Keratinocyte (primary cell): ENCODE results near the gene SENP5. TPM values are rescaled to one million over a fixed set of nuclear protein-coding genes. Genes with fewer than 3 reads are reported as not detected.

ENCODE experiments used
- DNase-seq: peaks from one replicate; pipeline ENCODE4 v3.0.0-alpha.2; 2011; ENCODE audit warnings: low read depth, missing footprints, low spot score
- FAIRE-seq: peaks from 2 replicates; lab custom pipeline; 2011; peaks lifted over from hg19 to GRCh38; lab: Jason Lieb, UNC
- H2AFZ ChIP-seq: 2 replicates; pipeline ENCODE4 v1.6.0; 2012; ENCODE audit warnings: low read length, control low read depth, inconsistent platforms; ENCODE audit not compliant: control insufficient read depth
- H3K27ac ChIP-seq: 2 replicates; pipeline ENCODE4 v1.5.1; 2011; ENCODE audit warnings: low read length; ENCODE audit not compliant: control insufficient read depth, insufficient read depth
- H3K27me3 ChIP-seq: 3 replicates; pipeline ENCODE4 v1.6.0; 2011; ENCODE audit warnings: low read length; ENCODE audit not compliant: control insufficient read depth, insufficient read depth; ENCODE audit errors: extremely low read depth
- H3K36me3 ChIP-seq, 2 experiments: 2 replicates in 1 of 2; 3 replicates in 1 of 2; pipeline ENCODE4 v1.5.1; 2011; ENCODE audit warnings: low read length in 2 of 2, mild to moderate bottlenecking in 1 of 2; ENCODE audit not compliant: control insufficient read depth in 2 of 2, insufficient read depth in 2 of 2; ENCODE audit errors: extremely low read depth in 1 of 2
- H3K4me1 ChIP-seq: 3 replicates; pipeline ENCODE4 v1.5.1; 2011; ENCODE audit warnings: low read length; ENCODE audit not compliant: control insufficient read depth, insufficient read depth; ENCODE audit errors: extremely low read depth
- H3K4me2 ChIP-seq: 3 replicates; pipeline ENCODE4 v1.6.0; 2011; ENCODE audit warnings: low read depth, low read length; ENCODE audit not compliant: control insufficient read depth, insufficient read depth; ENCODE audit errors: extremely low read depth
- H3K4me3 ChIP-seq, 3 experiments: fragments of 200-600 bp in 1 of 3; sonication (generic) in 1 of 3; 2 replicates in 2 of 3; 3 replicates in 1 of 3; pipeline ENCODE4 v1.5.1; 2011 to 2016; ENCODE audit warnings: low read length in 3 of 3, mild to moderate bottlenecking in 3 of 3, control low read depth in 2 of 3, inconsistent platforms in 1 of 3, low read depth in 1 of 3, mixed read lengths in 1 of 3, mixed run types in 1 of 3, moderate library complexity in 1 of 3; ENCODE audit not compliant: control insufficient read depth in 2 of 3, insufficient read depth in 2 of 3; ENCODE audit errors: extremely low read depth in 1 of 3
- H3K79me2 ChIP-seq: 2 replicates; pipeline ENCODE4 v1.6.0; 2012; ENCODE audit warnings: low read length; ENCODE audit not compliant: control insufficient read depth, insufficient read depth
- H3K9ac ChIP-seq: 3 replicates; pipeline ENCODE4 v1.6.0; 2011; ENCODE audit warnings: low read length; ENCODE audit not compliant: control insufficient read depth, insufficient read depth; ENCODE audit errors: extremely low read depth
- H3K9me1 ChIP-seq: 3 replicates; pipeline ENCODE4 v1.6.0; 2011; ENCODE audit warnings: low read length; ENCODE audit not compliant: control insufficient read depth, insufficient read depth; ENCODE audit errors: extremely low read depth
- H3K9me3 ChIP-seq: 2 replicates; pipeline ENCODE4 v1.5.1; 2012; ENCODE audit warnings: low read depth, low read length; ENCODE audit not compliant: control insufficient read depth
- H4K20me1 ChIP-seq: 3 replicates; pipeline ENCODE4 v1.6.0; 2011; ENCODE audit warnings: low read length; ENCODE audit not compliant: control insufficient read depth, insufficient read depth; ENCODE audit errors: extremely low read depth
- CTCF ChIP-seq, 3 experiments: IDR thresholded peaks in 1 of 3; conservative IDR thresholded peaks in 1 of 3; optimal IDR thresholded peaks in 1 of 3; 2 replicates in 2 of 3; 3 replicates in 1 of 3; pipeline versions ENCODE3 to v1.5.1; 2011; ENCODE audit warnings: low read length in 3 of 3, mild to moderate bottlenecking in 3 of 3, moderate library complexity in 2 of 3, control low read depth in 1 of 3, inconsistent platforms in 1 of 3; ENCODE audit not compliant: insufficient read depth in 2 of 3; ENCODE audit errors: extremely low read depth in 1 of 3
- EZH2 ChIP-seq: IDR thresholded peaks from one replicate; pipeline ENCODE4 v1.6.1; 2012; ENCODE audit warnings: inconsistent platforms, mild to moderate bottlenecking, low read length, moderate library complexity
- dilution Hi-C: fragments of 300-500 bp; cut with MboI; formaldehyde crosslinking; loops from one replicate; pipeline ENCODE4 v1.7.0; 2020; ENCODE audit warnings: low sequenced_read_pairs; ENCODE audit not compliant: extremely low pct_ligation_motif_present
- polyA plus RNA-seq, 5 experiments: library from polyadenylated mRNA; depleted of rRNA in 3 of 5; stranded (reverse) in 3 of 5; stranded (forward) in 1 of 5; unstranded in 1 of 5; fragments of >200 nt; gene quantifications; 1 replicate in 1 of 5; 2 replicates in 3 of 5; 3 replicates in 1 of 5; pipeline versions ENCODE4 v1.2.1 to v1.2.3, GENCODE V29; 2011 to 2012; ENCODE audit warnings: missing spikeins in 2 of 5, low read depth in 1 of 5, low replicate concordance in 1 of 5

Gene SENP5
- polyA plus RNA-seq, 1 donor (not counting 4 experiments of a cell fraction or from before 2014, with no cell fraction given) = 16.5 TPM

- DNase-seq (no peak), FAIRE-seq (no peak)
- Histone ChIP-seq H3K9ac (no peak overlapping the region), H3K4me2 (no peak overlapping the region), H3K9me3 (no peaks in the 10 kb centered on the region), H2AFZ (no peak overlapping the region), H3K27ac (no peak overlapping the region), H3K9me1 (no peaks in the 10 kb centered on the region), H3K79me2 (peaks cover 47% of the 10 kb centered on the region), H4K20me1 (peaks cover 2% of the 10 kb centered on the region), H3K36me3 (peaks cover 0 to 4% of the 10 kb centered on the region in 2 experiments), H3K4me3 (no peak overlapping the region), H3K4me1 (no peaks in the 10 kb centered on the region), H3K27me3 (no peaks in the 10 kb centered on the region)
- dilution Hi-C loops = no loop called here
- TF ChIP-seq EZH2 (no peak), CTCF (optimal IDR thresholded peaks at IDR 0.05 in 1 of 3, IDR thresholded peaks at IDR 0.05 in 1 of 3, conservative IDR thresholded peaks at IDR 0.05 in 1 of 3; ENCODE audit: extremely low read depth in 1 of 3, insufficient read depth in 2 of 3, low read length in 3 of 3) (no peak)
Observed at GRCh38 chr3:196896229-196896628, 28.5 kb downstream of the SENP5 start.

GRCh38 chr3:196901768-196902167, 34.0 kb downstream of the SENP5 start:
- TF ChIP-seq EZH2 = no peak
- TF ChIP-seq CTCF (optimal IDR thresholded peaks at IDR 0.05 in 1 of 3, IDR thresholded peaks at IDR 0.05 in 1 of 3, conservative IDR thresholded peaks at IDR 0.05 in 1 of 3; ENCODE audit: extremely low read depth in 1 of 3, insufficient read depth in 2 of 3, low read length in 3 of 3) = no peak
- Histone ChIP-seq H3K9me1 (no peaks in the 10 kb centered on the region), H3K9ac (no peak overlapping the region), H3K36me3 (peaks cover 15 to 23% of the 10 kb centered on the region in 2 experiments), H3K27ac (no peak overlapping the region), H4K20me1 (no peaks in the 10 kb centered on the region), H3K4me3 (no peak overlapping the region), H2AFZ (no peak overlapping the region), H3K4me1 (no peaks in the 10 kb centered on the region), H3K4me2 (no peak overlapping the region), H3K9me3 (no peaks in the 10 kb centered on the region), H3K79me2 (peaks cover 9% of the 10 kb centered on the region), H3K27me3 (no peaks in the 10 kb centered on the region)
- DNase-seq = no peak
- dilution Hi-C loops = no loop called here
- no peak for FAIRE-seq
